ENCODE results near the gene CCL16.
A peak's percentile ranks its signal among the peaks of the same experiment; 100 is the strongest.

CCL16 gene

GRCh38 chr17:35934760-35935159 is 46.5 kb downstream of the CCL16 start:
- no peak for DNase-seq

GRCh38 chr17:35932586-35932985 is 48.7 kb downstream of the CCL16 start:
- DNase-seq: no peak

- DNase-seq: no peak
These were observed 49.4 kb downstream of the CCL16 start for GRCh38 chr17:35931794-35932425.

- peak; percentile 78 for DNase-seq
These were observed 50.9 kb downstream of the CCL16 start, which contains the start of gene RDM1 for GRCh38 chr17:35930211-35931065. Gene RDM1 (minus strand): TSS chr17:35930773. CDS start chr17:35930727, 46 bp downstream.

- DNase-seq: no peak
These were observed 53.6 kb downstream of the CCL16 start for GRCh38 chr17:35927714-35928113.

All from NCI-H1105 treated with DMSO at 0.1 percent for 48 hours (cell line).